Activated B cell treated with CpG ODN at 0.5 μM for 24 hours (primary cell): ENCODE results near the gene BATF3. TPM values are rescaled to one million over a fixed set of nuclear protein-coding genes. Genes with fewer than 3 reads are reported as not detected.

Experiments
- ATAC-seq: fragments of 200-7000 bp; cut with Tn5 transposase; one replicate; pipeline ENCODE4 v1.10.0; 2021; ENCODE audit warnings: low read depth, mild to moderate bottlenecking, moderate library complexity
- CTCF ChIA-PET: fragments of 350-600 bp; sonication (Branson Sonifier 250); formaldehyde crosslinking; loops from one replicate; lab custom pipeline; 2021; ENCODE audit warnings: antibody characterized with exemption; lab: Charles Lee
- POLR2A ChIA-PET: fragments of 350-600 bp; sonication (Branson Sonifier 250); formaldehyde crosslinking; loops from one replicate; lab custom pipeline; 2021; ENCODE audit warnings: antibody characterized with exemption; lab: Charles Lee
- DNase-seq: peaks from one replicate; pipeline ENCODE4 v3.0.0; 2022
- H3K27ac Mint-ChIP-seq: one replicate; pipeline ENCODE4 v1.8.0; 2020; ENCODE audit warnings: mixed read lengths
- H3K27me3 Mint-ChIP-seq: one replicate; pipeline ENCODE4 v1.8.0; 2021; ENCODE audit warnings: mixed read lengths
- H3K36me3 Mint-ChIP-seq: one replicate; pipeline ENCODE4 v1.8.0; 2021; ENCODE audit warnings: low read depth, mixed read lengths
- H3K4me1 Mint-ChIP-seq: one replicate; pipeline ENCODE4 v1.8.0; 2021; ENCODE audit warnings: mixed read lengths
- H3K4me3 Mint-ChIP-seq: one replicate; pipeline ENCODE4 v1.8.0; 2020; ENCODE audit warnings: mild to moderate bottlenecking, mixed read lengths
- H3K9me3 Mint-ChIP-seq: one replicate; pipeline ENCODE4 v1.8.0; 2020; ENCODE audit warnings: mixed read lengths
- CTCF ChIP-seq: fragments of 200-600 bp; IDR thresholded peaks from one replicate; pipeline ENCODE4 v1.8.0; 2022; ENCODE audit warnings: antibody characterized with exemption, mild to moderate bottlenecking
- intact Hi-C: fragments of 100-400 bp; cut with micrococcal nuclease; formaldehyde crosslinking; loops from one replicate; pipeline ENCODE4 v1.15.1; 2024
- total RNA-seq: library from RNA; stranded (reverse); gene quantifications from 2 replicates; pipeline ENCODE4 v1.2.3, GENCODE V29; 2022

The BATF3 gene
- total RNA-seq, 1 donor from 2014 or later = 23.5 TPM

GRCh38 chr1:212668477-212668876 is 31.2 kb downstream of the BATF3 start:
- ATAC-seq = no peak
- Mint-ChIP-seq H3K4me3 (no peak overlapping the region), H3K27ac (no peak overlapping the region), H3K4me1 (peaks cover 27% of the 10 kb centered on the region), H3K9me3 (no peaks in the 10 kb centered on the region), H3K27me3 (no peaks in the 10 kb centered on the region), H3K36me3 (no peaks in the 10 kb centered on the region)
- no peak for TF ChIP-seq CTCF
- ChIA-PET CTCF (interaction anchor here (3.0 kb wide), 1 partner anchor 114 kb away, joined by 16 read pairs; no protein-coding TSS in a partner anchor), POLR2A (interaction anchor here (0.7 to 1.9 kb wide), 3 partner anchors 16 to 114 kb away, joined by 3 to 7 read pairs (median 6); no protein-coding TSS in a partner anchor)
- intact Hi-C loops = no loop called here
- no peak for DNase-seq

- no peaks in the 10 kb centered on the region for H3K36me3 Mint-ChIP-seq
- POLR2A ChIA-PET = interaction anchor here (0.7 to 1.9 kb wide), 4 partner anchors 11 to 115 kb away, joined by 3 to 7 read pairs (median 4); no protein-coding TSS in a partner anchor
- intact Hi-C loops = no loop called here
- no peak overlapping the region for H3K27ac Mint-ChIP-seq
- DNase-seq (no peak), ATAC-seq (peak; percentile 14)
- H3K4me1 Mint-ChIP-seq = peaks cover 27% of the 10 kb centered on the region
- no peak overlapping the region for H3K4me3 Mint-ChIP-seq
- H3K27me3 Mint-ChIP-seq = no peaks in the 10 kb centered on the region
- no peaks in the 10 kb centered on the region for H3K9me3 Mint-ChIP-seq
- CTCF ChIA-PET = interaction anchor here (0.8 to 3.0 kb wide), 7 partner anchors 33 to 328 kb away, joined by 3 to 16 read pairs (median 6); no protein-coding TSS in a partner anchor
- TF ChIP-seq CTCF = no peak
These were observed 32.2 kb downstream of the BATF3 start for GRCh38 chr1:212667223-212668139.

GRCh38 chr1:212666116-212666775 is 33.4 kb downstream of the BATF3 start:
- intact Hi-C loops = no loop called here
- no peaks in the 10 kb centered on the region for H3K9me3 Mint-ChIP-seq
- peaks cover 21% of the 10 kb centered on the region for H3K4me1 Mint-ChIP-seq
- ATAC-seq (no peak), DNase-seq (no peak)
- no peaks in the 10 kb centered on the region for H3K36me3 Mint-ChIP-seq
- no peak for TF ChIP-seq CTCF
- POLR2A ChIA-PET = interaction anchor here (0.6 to 1.3 kb wide), 4 partner anchors 12 to 115 kb away, joined by 3 to 5 read pairs (median 4); no protein-coding TSS in a partner anchor
- CTCF ChIA-PET = interaction anchor here (0.6 to 3.0 kb wide), 19 partner anchors 8 to 329 kb away, joined by 3 to 95 read pairs (median 9); no protein-coding TSS in a partner anchor
- H3K27ac Mint-ChIP-seq = no peak overlapping the region
- H3K4me3 Mint-ChIP-seq = no peak overlapping the region
- H3K27me3 Mint-ChIP-seq = no peaks in the 10 kb centered on the region

- Mint-ChIP-seq H3K9me3 (no peaks in the 10 kb centered on the region), H3K27ac (peak overlapping the region; percentile 53)
- peak; percentile 80 for DNase-seq
These were observed 34.2 kb downstream of the BATF3 start for GRCh38 chr1:212665241-212666115.

More at GRCh38 chr1:212665241-212666115, 34.2 kb downstream of the BATF3 start:
- Mint-ChIP-seq H3K4me3 (peak overlapping the region; percentile 82), H3K27me3 (no peaks in the 10 kb centered on the region), H3K4me1 (peaks cover 17% of the 10 kb centered on the region), H3K36me3 (no peaks in the 10 kb centered on the region)
- ChIA-PET POLR2A (interaction anchor here (0.6 to 1.3 kb wide), 8 partner anchors 36 to 331 kb away, joined by 3 to 8 read pairs (median 4); partner anchors contain the start of genes ATF3 and NSL1), CTCF (interaction anchor here (0.6 to 2.7 kb wide), 51 partner anchors 8 to 352 kb away, joined by 3 to 95 read pairs (median 4); partner anchors contain the start of gene BATF3)
- peak; percentile 61 for TF ChIP-seq CTCF
- intact Hi-C loops = loop anchor here (1.0 to 2.0 kb wide), 6 partner anchors 34 to 330 kb away; partner anchors contain the start of genes BATF3 and FLVCR1
- peak; percentile 94 for ATAC-seq
